ENCODE measurements around the gene MTR. TPM values are rescaled to one million over a fixed set of nuclear protein-coding genes. Genes with fewer than 3 reads are reported as not detected.

MTR gene
- total RNA-seq, 2 donors from 2014 or later = 31.3 to 39.8 TPM

DNA sequence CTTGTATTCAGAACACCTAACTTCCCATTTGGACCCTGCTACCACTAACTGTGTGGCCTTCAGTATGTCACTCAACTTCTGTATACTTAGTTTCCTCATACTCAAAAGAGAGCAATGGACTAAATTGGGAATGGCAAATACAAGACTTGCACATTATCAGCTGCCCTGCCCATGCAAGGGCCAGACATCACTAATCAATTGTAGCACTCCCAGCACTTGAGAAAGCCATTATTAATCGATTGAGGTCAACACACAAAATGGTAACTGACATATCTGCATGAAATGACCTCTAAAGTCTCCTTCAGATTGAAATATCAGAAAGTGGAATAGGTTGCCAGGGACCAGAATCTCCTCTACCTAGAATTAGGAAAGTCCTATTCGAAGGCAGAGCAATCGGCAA, 149.9 kb downstream of the MTR start:
- no peaks in the 10 kb centered on the region for H3K9me3 ChIP-seq
- no peak for ATAC-seq (ENCODE audit: insufficient number of reproducible peaks, low FRiP score, low read depth)
- H3K4me1 ChIP-seq (ENCODE audit: control insufficient read depth in 1 of 2, low read depth in 2 of 2) = peaks cover 0 to 2% of the 10 kb centered on the region in 2 donors
- H3K27me3 ChIP-seq (replicated peaks; ENCODE audit: insufficient read depth) = no peaks in the 10 kb centered on the region
- no peak overlapping the region for H3K27ac ChIP-seq
- H3K4me3 ChIP-seq = no peak overlapping the region
- no peaks in the 10 kb centered on the region for H3K36me3 ChIP-seq
- TF ChIP-seq, protein P1, sequence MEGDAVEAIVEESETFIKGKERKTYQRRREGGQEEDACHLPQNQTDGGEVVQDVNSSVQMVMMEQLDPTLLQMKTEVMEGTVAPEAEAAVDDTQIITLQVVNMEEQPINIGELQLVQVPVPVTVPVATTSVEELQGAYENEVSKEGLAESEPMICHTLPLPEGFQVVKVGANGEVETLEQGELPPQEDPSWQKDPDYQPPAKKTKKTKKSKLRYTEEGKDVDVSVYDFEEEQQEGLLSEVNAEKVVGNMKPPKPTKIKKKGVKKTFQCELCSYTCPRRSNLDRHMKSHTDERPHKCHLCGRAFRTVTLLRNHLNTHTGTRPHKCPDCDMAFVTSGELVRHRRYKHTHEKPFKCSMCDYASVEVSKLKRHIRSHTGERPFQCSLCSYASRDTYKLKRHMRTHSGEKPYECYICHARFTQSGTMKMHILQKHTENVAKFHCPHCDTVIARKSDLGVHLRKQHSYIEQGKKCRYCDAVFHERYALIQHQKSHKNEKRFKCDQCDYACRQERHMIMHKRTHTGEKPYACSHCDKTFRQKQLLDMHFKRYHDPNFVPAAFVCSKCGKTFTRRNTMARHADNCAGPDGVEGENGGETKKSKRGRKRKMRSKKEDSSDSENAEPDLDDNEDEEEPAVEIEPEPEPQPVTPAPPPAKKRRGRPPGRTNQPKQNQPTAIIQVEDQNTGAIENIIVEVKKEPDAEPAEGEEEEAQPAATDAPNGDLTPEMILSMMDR (IDR thresholded peaks at IDR 0.05) = no peak
- DNase-seq (ENCODE audit: low spot score) = no peak

DNA sequence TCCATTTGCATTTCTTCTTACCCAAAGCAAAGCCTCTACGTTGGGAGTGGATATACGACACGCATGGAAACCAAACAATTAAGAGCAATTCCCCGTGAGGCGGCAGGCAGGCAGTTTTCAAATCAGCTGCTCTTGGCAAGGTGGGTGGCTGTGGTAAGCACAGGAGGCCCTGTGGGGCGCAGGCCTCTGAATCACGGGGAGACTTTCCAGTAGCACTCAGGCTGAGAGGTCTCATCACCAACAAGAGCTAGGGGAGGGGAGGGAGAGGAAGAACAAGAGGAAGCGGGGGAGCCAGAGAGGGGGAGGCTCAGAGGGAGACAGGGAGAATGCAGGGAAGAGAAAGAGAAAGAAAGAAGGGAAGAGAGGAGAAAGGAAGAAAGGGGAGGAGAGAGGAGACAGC, 152.7 kb downstream of the MTR start:
- Histone ChIP-seq H3K4me1 (ENCODE audit: control insufficient read depth in 1 of 2, low read depth in 2 of 2) (peaks cover 2 to 11% of the 10 kb centered on the region in 2 donors), H3K9me3 (no peaks in the 10 kb centered on the region), H3K4me3 (no peak overlapping the region), H3K27ac (no peak overlapping the region), H3K36me3 (no peaks in the 10 kb centered on the region), H3K27me3 (replicated peaks; ENCODE audit: insufficient read depth) (no peaks in the 10 kb centered on the region)
- ATAC-seq (ENCODE audit: insufficient number of reproducible peaks, low FRiP score, low read depth) = no peak
- no peak for DNase-seq (ENCODE audit: low spot score)
- TF ChIP-seq, protein P1 (IDR thresholded peaks at IDR 0.05) = no peak

DNA sequence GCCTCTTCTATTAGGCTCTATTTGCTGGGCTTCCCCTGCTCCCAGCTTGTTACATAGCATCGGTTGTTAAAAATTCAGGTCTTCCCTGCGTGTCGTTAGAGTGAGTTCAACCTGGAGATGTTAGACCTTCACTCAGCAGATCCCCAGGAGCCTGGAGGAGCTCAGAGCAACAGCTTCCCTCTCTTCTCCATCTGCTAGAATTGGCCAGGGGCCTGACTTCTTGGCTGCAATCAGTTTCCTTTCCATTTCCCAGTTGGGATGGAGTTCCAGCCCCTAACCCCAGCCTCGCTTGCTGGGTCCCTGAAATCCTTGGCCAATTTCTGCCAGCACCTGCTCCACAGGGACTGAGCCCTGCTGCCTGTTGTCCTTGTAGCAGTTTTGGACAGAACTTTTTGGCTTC, 153.3 kb downstream of the MTR start:
- no peaks in the 10 kb centered on the region for H3K36me3 ChIP-seq
- no peak for DNase-seq (ENCODE audit: low spot score)
- no peak for ATAC-seq (ENCODE audit: insufficient number of reproducible peaks, low FRiP score, low read depth)
- no peaks in the 10 kb centered on the region for H3K27me3 ChIP-seq (replicated peaks; ENCODE audit: insufficient read depth)
- H3K4me1 ChIP-seq (ENCODE audit: control insufficient read depth in 1 of 2, low read depth in 2 of 2) = peaks cover 2 to 17% of the 10 kb centered on the region in 2 donors
- TF ChIP-seq, protein P1 (IDR thresholded peaks at IDR 0.05) = no peak
- no peak overlapping the region for H3K4me3 ChIP-seq
- no peak overlapping the region for H3K27ac ChIP-seq
- no peaks in the 10 kb centered on the region for H3K9me3 ChIP-seq

DNA sequence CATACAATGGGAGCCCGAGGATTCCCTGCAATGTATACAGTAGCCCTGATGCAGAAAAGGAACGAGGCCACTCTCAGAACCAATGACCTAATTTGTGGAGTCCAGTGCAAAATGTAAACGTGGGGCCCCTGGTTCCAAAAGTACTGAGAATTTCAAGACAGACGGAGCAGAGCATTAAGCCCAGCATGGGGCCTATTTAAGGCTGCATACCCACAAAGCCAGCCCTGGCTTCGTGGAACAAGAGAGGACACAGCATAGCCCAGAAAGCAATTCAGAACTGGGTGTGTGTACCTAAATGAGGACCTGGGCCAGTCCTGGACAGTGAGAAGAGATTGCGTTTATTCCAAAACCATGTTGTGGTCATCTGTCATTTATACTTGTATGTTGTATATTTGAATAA, 153.9 kb downstream of the MTR start:
- TF ChIP-seq, protein P1 (IDR thresholded peaks at IDR 0.05) = no peak
- Histone ChIP-seq H3K27me3 (replicated peaks; ENCODE audit: insufficient read depth) (no peaks in the 10 kb centered on the region), H3K4me3 (no peak overlapping the region), H3K36me3 (no peaks in the 10 kb centered on the region), H3K4me1 (ENCODE audit: control insufficient read depth in 1 of 2, low read depth in 2 of 2) (peaks cover 2 to 22% of the 10 kb centered on the region in 2 donors), H3K27ac (no peak overlapping the region), H3K9me3 (no peaks in the 10 kb centered on the region)
- no peak for ATAC-seq (ENCODE audit: insufficient number of reproducible peaks, low FRiP score, low read depth)
- no peak for DNase-seq (ENCODE audit: low spot score)

DNA sequence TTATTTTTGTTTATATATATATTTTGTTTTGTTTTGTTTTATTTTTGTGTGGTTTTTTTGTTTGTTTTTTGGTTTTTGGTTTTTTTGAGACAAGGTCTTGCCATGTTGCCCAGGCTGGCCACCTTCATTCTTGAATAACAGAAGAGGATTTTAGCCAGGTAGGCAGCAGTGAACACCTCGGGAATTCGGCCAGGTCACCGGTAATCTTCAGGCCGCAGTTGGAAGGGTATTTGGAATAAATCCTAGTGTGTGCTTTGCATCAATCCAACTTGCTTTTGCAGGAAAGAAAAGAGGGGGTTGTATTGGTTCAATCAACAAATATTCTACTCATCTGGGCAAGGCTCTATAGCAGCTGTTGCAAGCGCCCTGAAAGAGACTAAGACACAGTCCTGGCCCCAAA, 155.3 kb downstream of the MTR start:
- no peaks in the 10 kb centered on the region for H3K9me3 ChIP-seq
- DNase-seq (ENCODE audit: low spot score) = no peak
- no peak overlapping the region for H3K4me3 ChIP-seq
- H3K36me3 ChIP-seq = no peaks in the 10 kb centered on the region
- ATAC-seq (ENCODE audit: insufficient number of reproducible peaks, low FRiP score, low read depth) = no peak
- H3K27me3 ChIP-seq (replicated peaks; ENCODE audit: insufficient read depth) = no peaks in the 10 kb centered on the region
- peaks cover 0 to 22% of the 10 kb centered on the region in 2 donors for H3K4me1 ChIP-seq (ENCODE audit: control insufficient read depth in 1 of 2, low read depth in 2 of 2)
- TF ChIP-seq, protein P1 (IDR thresholded peaks at IDR 0.05) = no peak
- no peak overlapping the region for H3K27ac ChIP-seq

Measured in thoracic aorta (tissue), 2 donors.